K562 (cell line): ENCODE results near the gene FYB1. TPM values are rescaled to one million over a fixed set of nuclear protein-coding genes. Genes with fewer than 3 reads are reported as not detected.

Experiments used
- BMI1 ChIP-seq: fragments of 150-350 bp; IDR thresholded peaks from 2 replicates; pipeline ENCODE4 v1.6.1; 2014; ENCODE audit warnings: low read length
- CEBPB ChIP-seq: fragments of 450-650 bp; IDR thresholded peaks from 2 replicates; pipeline ENCODE4 v1.6.1; 2016; ENCODE audit warnings: missing genetic modification characterization, missing compliant biosample characterization
- FOSL1 ChIP-seq: fragments of 200-800 bp; sonication (Bioruptor generic); conservative IDR thresholded peaks from 2 replicates; pipeline ENCODE4 v1.6.1; 2016; ENCODE audit warnings: missing genetic modification characterization, missing compliant biosample characterization
- GATAD2A ChIP-seq: fragments of 450-650 bp; IDR thresholded peaks from 2 replicates; pipeline ENCODE4 v1.6.1; 2017
- JUNB ChIP-seq: fragments of 450-650 bp; formaldehyde crosslinking; conservative IDR thresholded peaks from 2 replicates; pipeline ENCODE4 v1.4.0; 2020; ENCODE audit warnings: mild to moderate bottlenecking
- STAT5A ChIP-seq: IDR thresholded peaks from 2 replicates; pipeline ENCODE4 v1.6.1; 2012; ENCODE audit warnings: low read length, inconsistent platforms, borderline replicate concordance
- polyA plus RNA-seq, 8 experiments: library from polyadenylated mRNA; depleted of rRNA in 4 of 8; stranded (reverse) in 5 of 8; unstranded in 3 of 8; fragments of >200 nt; fragmentation: Nextera tagmentation in 2 of 8; fragmentation: Illumina TruSeq in 1 of 8; extraction: Ambion mirVana in 2 of 8; extraction: Trizol in 1 of 8; gene quantifications; 2 replicates each; pipeline versions ENCODE4 v1.2.1 to v1.2.3, GENCODE V29; 2011 to 2014; ENCODE audit warnings: inconsistent platforms in 1 of 8, missing spikeins in 1 of 8
- total RNA-seq, 7 experiments: library from RNA; depleted of rRNA in 6 of 7; stranded (reverse); fragments of >200 nt in 6 of 7; fragmentation: Illumina TruSeq in 2 of 7; extraction: Trizol in 2 of 7; gene quantifications; 2 replicates each; pipeline versions ENCODE4 v1.2.1 to v1.2.3, GENCODE V29; 2011 to 2021; ENCODE audit warnings: low replicate concordance in 1 of 7
- TF ChIP-seq, protein P1 (sequence below): sonication (generic); formaldehyde crosslinking; IDR thresholded peaks from 2 replicates; pipeline ENCODE4 v1.8.0; 2022; ENCODE audit warnings: mild to moderate bottlenecking, missing genetic modification reagents
- TF ChIP-seq, protein P2 (sequence below): sonication (generic); formaldehyde crosslinking; IDR thresholded peaks from 2 replicates; pipeline ENCODE4 v1.8.0; 2023; ENCODE audit warnings: missing genetic modification reagents, mild to moderate bottlenecking, borderline replicate concordance
- TF ChIP-seq, protein P3 (sequence below): fragments of 250-450 bp; sonication (Bioruptor Pico); IDR thresholded peaks from 2 replicates; pipeline ENCODE4 v1.5.0; 2021; ENCODE audit warnings: mild to moderate bottlenecking, moderate library complexity

Gene FYB1
- total and polyA plus RNA-seq, 9 of the 15 experiments (the other 6 are each of a cell fraction or from before 2014, with no cell fraction given) = 4.7 to 31.5 (median 9.7) TPM

DNA sequence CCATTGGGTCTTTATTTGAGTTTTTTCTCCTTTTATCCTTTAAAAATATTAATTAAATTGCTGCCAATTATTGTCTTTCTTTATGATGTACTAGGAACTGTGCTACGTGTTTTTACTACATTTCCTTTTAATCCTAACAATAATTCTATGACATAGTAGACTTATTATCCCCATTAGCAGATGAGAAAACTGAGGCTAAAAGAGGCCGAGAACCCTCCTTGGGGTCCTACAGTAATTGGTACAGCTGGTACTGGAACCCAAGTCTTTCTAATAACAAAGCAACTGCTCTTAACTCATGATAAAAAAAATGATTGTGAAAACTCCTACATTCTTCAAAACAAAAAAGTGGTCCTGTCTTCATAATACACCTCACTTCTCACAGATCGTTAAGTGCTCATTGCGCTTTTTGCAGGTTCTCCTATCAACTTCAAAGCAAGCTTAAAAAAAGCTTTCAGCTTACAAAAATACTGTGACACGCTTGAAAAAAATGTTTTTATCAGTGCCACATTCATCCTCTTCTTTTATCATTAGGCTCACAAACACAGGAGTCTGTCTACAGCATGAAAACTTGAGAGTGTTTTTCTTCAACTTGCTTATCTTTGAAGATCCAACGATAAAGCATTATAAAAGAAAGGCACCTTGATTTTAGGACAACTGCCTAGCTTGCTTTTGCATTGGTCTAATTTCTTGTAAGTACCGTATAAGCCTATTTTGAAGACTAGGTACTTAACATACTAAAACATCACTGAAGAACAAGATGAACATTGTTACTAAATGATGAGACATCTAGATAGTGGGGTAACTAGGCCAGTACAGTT, 32.4 kb downstream of the FYB1 start (continued):
- TF ChIP-seq, protein P1, sequence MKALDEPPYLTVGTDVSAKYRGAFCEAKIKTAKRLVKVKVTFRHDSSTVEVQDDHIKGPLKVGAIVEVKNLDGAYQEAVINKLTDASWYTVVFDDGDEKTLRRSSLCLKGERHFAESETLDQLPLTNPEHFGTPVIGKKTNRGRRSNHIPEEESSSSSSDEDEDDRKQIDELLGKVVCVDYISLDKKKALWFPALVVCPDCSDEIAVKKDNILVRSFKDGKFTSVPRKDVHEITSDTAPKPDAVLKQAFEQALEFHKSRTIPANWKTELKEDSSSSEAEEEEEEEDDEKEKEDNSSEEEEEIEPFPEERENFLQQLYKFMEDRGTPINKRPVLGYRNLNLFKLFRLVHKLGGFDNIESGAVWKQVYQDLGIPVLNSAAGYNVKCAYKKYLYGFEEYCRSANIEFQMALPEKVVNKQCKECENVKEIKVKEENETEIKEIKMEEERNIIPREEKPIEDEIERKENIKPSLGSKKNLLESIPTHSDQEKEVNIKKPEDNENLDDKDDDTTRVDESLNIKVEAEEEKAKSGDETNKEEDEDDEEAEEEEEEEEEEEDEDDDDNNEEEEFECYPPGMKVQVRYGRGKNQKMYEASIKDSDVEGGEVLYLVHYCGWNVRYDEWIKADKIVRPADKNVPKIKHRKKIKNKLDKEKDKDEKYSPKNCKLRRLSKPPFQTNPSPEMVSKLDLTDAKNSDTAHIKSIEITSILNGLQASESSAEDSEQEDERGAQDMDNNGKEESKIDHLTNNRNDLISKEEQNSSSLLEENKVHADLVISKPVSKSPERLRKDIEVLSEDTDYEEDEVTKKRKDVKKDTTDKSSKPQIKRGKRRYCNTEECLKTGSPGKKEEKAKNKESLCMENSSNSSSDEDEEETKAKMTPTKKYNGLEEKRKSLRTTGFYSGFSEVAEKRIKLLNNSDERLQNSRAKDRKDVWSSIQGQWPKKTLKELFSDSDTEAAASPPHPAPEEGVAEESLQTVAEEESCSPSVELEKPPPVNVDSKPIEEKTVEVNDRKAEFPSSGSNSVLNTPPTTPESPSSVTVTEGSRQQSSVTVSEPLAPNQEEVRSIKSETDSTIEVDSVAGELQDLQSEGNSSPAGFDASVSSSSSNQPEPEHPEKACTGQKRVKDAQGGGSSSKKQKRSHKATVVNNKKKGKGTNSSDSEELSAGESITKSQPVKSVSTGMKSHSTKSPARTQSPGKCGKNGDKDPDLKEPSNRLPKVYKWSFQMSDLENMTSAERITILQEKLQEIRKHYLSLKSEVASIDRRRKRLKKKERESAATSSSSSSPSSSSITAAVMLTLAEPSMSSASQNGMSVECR = no peak
- TF ChIP-seq CEBPB (tag) (0 out of 2 replicates have a peak, but pooled peaks have one; percentile 23), FOSL1 (tag) (peak; percentile 55; the same call in 1 of the 2 replicates), STAT5A (no peak; the same call in 1 of the 2 replicates), BMI1 (no peak), JUNB (CRISPR knock-in tag) (no peak), GATAD2A (0 out of 2 replicates have a peak, but pooled peaks have one; percentile 63)
- TF ChIP-seq, protein P2, sequence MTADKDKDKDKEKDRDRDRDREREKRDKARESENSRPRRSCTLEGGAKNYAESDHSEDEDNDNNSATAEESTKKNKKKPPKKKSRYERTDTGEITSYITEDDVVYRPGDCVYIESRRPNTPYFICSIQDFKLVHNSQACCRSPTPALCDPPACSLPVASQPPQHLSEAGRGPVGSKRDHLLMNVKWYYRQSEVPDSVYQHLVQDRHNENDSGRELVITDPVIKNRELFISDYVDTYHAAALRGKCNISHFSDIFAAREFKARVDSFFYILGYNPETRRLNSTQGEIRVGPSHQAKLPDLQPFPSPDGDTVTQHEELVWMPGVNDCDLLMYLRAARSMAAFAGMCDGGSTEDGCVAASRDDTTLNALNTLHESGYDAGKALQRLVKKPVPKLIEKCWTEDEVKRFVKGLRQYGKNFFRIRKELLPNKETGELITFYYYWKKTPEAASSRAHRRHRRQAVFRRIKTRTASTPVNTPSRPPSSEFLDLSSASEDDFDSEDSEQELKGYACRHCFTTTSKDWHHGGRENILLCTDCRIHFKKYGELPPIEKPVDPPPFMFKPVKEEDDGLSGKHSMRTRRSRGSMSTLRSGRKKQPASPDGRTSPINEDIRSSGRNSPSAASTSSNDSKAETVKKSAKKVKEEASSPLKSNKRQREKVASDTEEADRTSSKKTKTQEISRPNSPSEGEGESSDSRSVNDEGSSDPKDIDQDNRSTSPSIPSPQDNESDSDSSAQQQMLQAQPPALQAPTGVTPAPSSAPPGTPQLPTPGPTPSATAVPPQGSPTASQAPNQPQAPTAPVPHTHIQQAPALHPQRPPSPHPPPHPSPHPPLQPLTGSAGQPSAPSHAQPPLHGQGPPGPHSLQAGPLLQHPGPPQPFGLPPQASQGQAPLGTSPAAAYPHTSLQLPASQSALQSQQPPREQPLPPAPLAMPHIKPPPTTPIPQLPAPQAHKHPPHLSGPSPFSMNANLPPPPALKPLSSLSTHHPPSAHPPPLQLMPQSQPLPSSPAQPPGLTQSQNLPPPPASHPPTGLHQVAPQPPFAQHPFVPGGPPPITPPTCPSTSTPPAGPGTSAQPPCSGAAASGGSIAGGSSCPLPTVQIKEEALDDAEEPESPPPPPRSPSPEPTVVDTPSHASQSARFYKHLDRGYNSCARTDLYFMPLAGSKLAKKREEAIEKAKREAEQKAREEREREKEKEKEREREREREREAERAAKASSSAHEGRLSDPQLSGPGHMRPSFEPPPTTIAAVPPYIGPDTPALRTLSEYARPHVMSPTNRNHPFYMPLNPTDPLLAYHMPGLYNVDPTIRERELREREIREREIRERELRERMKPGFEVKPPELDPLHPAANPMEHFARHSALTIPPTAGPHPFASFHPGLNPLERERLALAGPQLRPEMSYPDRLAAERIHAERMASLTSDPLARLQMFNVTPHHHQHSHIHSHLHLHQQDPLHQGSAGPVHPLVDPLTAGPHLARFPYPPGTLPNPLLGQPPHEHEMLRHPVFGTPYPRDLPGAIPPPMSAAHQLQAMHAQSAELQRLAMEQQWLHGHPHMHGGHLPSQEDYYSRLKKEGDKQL = no peak
- TF ChIP-seq, protein P3, sequence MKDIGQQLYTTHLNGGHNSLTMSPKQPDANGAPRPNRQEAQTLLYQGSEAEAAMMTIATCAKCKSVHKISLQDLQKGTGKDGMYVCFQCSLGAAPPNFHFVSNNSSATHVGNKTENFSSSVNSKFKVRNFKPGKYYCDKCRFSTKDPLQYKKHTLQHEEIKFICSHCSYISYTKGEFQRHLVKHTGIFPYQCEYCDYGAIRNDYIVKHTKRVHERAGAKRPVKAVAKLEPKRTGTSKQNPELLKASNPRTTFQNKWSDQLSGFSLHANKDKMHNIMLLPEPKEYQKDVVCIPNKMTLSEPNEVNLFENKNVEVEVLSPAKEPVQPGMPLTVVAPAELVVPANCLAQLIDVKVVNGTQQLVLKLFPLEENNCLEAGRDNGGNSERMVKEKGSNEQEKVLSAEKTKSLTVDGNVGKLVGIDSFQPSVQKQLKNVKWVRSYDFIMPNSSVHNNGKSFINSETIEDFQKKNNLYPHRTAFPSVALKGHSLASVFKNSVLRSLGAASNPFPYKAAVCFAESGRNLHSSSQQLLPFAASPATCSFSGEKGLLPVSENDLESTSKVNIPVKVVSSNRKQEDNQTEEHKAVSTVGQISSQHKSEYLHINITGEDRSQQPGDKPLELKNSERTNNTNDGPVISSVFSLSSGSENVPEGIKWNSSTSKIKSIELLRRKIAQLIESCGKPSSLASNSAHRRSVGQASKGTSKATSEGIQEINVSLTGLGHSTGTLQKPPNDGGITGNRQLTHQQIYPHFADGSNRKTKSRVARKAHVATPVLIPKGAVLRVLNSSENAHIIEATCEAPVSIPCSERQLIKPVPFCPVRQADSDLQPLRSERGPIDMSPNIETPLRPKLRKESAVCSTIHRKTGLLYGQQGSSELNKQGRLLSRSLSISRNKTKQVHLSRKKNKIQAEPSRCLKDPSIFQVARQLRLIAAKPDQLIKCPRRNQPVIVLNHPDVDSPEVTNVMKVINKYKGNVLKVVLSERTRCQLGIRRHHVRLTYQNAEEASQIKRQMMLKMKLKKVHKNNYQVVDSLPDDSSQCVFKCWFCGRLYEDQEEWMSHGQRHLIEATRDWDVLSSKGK (CRISPR knock-in tag) = no peak
